GM21717 (cell line): ENCODE measurements around the gene MTX3.
A peak's percentile ranks its signal among the peaks of the same experiment; 100 is the strongest.

Source experiments
- ATAC-seq: cut with Tn5 transposase; IDR thresholded peaks from one replicate; pipeline ENCODE4 v1.9.1; 2021; ENCODE audit warnings: mild to moderate bottlenecking, moderate library complexity; ENCODE audit not compliant: unreplicated experiment

Gene MTX3, protein sequence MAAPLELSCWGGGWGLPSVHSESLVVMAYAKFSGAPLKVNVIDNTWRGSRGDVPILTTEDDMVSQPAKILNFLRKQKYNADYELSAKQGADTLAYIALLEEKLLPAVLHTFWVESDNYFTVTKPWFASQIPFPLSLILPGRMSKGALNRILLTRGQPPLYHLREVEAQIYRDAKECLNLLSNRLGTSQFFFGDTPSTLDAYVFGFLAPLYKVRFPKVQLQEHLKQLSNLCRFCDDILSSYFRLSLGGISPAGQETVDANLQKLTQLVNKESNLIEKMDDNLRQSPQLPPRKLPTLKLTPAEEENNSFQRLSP

DNA sequence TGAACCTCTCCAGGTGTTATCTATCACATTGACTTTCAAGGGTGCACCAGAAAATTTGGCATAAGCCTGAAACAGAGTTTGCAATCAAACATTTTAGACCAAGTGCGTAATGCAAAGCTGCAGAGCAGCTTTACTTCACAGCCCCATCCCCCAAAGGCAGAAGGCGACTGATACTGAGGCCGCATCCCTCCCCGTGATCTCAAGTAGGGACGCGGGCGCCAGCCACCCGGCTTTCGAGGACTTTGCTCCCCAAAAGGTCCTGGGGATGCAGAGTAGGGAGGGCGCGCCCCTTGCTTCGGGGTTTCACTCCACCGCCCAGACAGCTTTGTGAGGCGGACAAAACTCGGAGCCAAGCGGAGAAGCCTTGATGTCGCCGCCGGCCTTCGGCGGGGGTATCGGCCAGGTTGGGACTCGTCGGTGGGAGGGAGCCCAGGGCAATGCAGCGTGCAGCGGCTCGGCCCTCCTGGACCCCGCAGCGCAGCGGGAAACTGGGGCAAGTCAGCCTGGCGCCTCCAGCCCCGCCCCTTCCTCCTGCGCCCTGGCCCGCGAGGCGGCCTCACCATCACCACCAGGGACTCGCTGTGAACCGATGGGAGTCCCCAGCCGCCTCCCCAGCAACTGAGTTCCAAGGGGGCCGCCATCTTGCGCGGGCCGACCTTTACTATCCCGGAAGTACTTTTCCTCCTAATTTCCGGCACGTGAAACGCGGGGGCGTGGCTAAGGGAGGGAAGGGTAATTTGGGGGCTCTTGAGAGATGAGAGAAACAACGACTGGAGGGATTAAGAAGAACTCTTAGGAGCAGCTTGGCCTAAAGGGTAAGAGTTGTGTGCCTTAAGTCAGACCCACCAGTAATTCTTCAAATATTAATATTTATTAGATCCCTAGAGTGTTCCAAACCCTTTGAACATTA is at the start of gene MTX3:
Gene MTX3, minus strand, starts transcription at position 665 of the 910 bp plus-strand sequence. Its CDS starts 24 bp downstream, at position 641.
- peak; percentile 87 for ATAC-seq

DNA sequence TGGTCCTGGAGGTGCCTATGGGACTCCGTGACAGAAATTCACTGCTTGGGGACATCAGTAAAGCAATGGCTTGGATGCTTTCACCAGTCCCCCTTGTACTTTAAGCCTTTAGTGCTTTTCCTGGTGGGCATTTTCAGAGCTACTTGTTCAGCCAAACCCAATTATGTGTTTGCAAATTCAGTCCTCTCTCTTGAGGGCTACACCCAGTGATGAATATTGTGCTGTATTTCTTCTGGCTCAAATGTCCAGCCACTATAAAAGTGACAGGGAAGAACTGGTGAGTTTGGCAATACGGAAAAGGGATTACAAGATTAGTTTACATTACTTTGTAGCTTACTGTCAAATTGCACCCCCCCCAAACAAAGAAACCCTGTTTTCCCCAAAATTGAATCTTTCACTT is 48.6 kb upstream of the MTX3 start:
- ATAC-seq: no peak

DNA sequence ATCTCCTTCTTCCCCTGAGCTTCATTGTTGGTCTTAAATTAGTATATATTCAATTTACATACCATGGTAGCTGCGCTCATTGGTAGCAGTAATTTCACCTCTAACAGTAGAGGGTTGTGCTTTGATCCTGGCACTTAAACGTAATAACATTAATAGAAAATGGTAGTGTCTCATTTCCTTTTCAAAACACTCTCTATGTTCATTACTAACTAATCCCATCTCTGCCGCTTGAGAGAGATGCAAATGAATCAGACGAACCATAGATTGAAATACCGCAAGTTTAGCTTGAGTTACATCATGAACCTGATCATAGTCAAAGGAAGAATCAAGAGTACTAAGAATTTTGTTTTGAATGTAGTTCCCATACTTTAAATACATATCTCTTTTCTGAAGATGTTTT is 46.3 kb upstream of the MTX3 start:
- ATAC-seq: no peak

DNA sequence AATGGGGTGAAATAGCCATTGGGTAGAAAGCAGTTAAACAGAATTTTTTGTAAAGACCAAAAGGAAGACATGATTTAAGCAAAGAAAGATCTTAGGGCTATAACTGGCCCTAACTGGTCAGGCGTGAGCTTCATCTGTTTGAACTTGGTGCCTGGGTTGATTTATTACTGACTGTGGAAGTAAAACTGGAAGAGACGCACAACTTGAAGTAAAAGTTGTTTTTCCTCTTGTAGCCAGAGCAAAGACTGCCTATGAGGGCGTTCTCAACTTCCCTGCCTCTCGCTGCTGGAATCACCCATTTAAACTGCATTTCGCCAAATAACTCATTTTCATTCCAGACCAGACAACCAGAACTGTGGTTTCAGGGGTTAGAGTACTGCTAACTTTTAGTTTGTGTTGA is 45.6 kb upstream of the MTX3 start:
- no peak for ATAC-seq

DNA sequence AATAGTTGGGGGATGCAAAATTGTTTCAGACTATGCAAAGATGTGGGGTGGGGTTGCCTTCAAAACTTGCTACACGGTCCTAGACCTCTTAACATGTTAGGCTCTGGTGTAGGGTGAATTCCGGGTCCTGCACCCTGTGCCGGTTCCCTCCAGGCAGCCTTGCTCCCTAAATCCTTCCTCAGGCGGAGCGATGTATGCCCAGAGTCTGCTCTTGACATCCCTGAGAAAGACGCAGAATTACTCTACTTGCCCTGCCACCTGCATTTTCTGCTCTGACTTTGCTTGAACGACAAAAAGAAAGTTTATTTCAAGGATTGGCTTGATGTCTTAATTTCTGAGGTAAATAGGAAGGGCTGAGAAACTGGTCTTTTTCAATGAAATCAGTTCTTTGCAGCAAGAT is 44.8 kb upstream of the MTX3 start:
- ATAC-seq: no peak

DNA sequence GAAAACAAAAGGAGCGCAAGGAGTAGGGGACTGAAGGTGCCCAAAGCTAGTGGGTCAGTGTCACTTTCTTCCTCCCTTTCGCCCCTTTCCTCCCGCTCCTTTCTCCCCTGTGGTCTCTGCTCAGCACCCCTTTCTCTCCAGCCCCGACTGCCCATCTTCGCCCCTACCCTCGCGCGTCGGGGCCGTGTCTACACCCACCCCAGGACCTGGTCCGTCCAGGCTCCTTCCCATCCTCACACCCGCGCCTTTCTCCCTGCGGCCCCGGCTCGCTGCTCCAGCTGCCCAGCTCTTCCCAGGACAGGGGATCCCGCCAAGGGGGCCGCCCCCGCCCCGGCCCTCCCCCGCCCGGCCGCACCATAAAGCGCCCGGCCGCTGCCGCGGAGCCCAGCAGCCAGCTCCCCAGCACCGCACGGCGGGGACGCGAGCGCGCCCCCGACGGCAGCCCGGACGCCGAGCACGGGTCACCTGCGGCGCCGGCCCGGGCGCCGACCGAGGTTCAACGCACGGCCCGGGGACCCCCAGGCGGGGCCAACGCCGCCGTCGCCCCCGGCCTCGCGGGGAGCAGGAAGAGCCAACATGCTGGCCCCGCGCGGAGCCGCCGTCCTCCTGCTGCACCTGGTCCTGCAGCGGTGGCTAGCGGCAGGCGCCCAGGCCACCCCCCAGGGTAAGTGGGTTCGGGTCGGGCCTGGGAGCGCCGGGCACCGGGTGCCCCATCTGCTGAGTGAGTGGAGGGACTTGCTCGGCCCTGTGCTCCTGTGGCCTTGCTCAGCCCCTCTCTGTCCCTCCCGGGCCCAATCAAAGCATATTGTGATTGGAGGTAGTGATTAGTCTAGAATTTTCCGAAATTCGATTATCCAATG is 44.1 kb upstream of the MTX3 start, which contains the start of gene THBS4:
Gene THBS4, plus strand, starts transcription at position 387 of the 860 bp plus-strand sequence. Its CDS starts 190 bp downstream, at position 577.
- no peak for ATAC-seq

DNA sequence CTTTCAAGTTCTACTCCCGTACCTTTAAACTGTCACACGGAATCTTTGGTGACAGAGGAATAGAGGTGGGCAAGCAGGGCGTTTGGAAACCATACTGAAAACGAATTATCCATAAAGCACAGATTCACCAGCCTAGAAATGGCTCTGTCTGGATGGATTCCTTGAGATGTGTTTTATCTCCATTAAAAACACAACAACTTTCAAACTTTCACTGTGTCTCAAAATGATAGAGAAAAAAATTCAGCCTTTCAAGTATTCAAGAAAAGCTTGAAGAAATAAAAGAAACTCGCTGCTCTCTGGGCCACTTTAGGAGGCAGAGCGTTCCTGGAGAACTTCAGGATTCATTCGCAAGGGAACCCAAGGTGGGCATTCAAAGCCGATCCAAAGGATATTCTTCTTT is 43.5 kb upstream of the MTX3 start:
- ATAC-seq: no peak

DNA sequence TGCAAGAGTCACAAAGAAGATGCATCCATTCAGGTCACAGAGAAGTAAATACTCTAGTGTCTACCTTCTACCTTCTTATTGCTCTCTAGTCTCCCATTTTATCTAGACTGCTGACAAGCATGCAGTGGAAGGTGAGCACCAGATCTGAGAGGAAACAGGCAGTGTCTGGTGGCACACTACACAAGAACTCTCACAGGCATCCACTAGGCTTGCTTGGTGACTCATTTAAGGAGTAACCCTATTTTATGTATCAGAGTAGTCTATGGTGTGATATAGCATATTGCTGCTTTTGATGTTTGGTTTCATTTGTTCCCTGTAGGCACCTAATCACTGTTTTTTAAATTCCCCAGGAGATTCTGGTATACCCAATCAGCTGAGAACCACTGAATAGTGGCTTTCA is 42.5 kb upstream of the MTX3 start:
- ATAC-seq: no peak

DNA sequence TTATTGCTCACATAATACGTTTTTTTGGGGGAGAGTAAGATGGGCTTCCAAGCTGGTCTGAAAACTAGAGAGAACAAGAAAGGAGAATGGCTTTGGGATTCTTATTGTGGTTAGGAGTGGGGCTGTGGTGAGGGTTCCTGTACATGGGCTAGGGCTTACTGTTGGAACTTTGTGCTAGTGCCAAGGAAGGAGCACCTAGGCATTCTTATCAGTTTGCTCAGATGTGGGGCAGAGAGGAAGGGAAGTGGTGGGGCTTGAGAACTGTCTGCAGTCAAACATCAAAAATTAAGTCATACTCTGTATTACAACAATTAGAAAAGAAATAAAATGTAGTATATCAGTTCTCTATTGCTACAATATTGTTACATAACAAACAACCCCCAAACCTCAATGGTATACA is 40.0 kb upstream of the MTX3 start:
- ATAC-seq: no peak

DNA sequence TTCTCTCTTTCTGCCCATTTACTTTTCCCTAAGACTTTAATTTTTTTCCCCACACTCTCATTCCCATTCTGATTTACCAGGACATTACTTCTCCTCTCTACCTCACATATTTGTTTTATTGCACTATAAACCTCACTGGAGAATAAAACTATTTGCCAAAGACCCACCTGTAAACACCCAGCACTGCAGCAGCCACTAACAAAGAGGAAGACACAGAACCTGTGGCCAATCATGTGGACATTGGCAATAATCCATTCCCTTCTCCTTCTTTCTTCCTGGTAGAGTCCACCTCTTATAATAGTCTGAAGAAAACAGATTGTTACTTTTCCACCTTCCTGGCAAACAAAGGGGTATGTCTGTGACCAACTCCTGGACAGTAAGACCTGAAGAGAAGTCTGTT is 35.8 kb upstream of the MTX3 start:
- no peak for ATAC-seq

DNA sequence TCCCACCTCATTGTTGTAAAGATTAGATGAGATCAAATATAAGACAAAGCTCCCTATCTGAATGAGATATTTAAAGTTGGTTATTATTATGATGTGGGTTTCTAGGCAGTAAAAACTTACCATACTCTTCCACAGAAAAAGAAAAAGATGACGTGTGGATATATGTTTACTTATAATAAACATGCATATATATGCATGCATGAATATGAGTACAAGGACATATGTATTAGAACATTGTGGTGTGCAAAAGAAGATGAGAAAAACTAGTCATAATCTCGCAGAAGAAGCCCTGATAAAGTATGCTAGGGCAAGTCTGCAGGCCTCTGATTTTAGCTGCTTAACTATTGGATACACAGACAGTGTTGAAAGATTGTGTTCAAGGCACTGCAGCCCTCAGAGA is 34.0 kb upstream of the MTX3 start:
- ATAC-seq: no peak

DNA sequence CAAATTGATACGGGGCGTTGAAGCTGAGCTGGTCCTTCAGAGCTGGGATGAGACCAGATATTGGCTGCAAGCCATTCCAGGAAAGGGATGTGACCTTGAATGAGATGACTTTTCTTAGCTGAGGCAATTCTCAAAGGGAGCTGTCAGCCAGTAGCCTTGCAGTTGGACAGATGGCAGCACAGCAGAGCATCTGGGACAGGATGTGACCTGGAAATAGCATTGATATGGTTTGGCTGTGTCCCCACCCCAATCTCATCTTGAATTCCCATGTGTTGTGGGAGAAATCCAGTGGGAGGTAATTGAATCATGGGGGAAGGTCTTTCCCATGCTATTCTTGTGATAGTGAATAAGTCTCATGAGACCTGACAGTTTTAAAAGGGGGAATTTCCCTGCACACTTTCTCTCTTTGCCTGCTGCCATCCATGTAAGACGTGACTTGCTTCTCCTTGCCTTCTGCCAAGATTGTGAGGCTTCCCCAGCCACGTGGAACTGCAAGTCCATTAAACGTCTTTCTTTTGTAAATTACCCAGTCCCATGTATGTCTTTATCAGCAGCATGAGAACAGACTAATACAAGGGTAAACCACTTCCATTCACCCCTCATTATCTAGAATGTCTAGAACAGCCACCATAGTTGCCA is 19.8 kb upstream of the MTX3 start:
- no peak for ATAC-seq

DNA sequence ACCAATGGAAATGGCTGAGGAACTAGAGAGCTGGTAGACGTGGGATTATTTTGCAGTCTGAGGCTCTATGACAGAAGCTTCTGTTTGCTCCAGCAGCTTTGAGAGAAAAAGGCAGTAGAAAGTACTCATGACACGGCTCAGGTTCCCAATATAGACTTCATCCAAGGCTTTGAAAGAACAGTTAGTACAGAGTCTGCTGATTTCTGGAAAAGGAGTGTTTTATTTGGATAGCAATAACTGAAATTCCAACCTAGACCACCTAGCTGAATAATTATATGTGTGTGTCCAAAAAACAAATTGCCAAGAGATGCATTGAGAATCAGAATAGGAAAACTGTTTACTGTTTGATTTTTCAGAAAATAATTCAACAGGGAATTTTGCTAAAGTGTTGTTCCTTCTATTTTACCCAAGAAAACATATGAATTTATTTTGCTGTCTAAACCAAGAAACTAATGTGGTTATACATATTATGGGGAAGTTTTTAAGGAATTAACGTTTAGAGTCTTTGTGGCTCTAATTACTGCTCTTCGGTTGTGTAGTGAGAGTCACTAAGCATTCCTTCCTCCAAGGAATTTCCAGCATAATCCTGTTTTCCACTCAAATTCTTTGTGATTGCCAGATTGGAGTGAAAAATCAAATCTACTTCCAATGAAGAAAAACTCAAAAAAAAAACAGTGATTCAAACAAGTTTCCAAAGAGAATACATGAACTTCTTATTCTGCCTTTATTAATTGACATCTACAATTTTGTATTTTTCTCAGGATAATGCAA is 18.1 kb upstream of the MTX3 start:
- no peak for ATAC-seq

DNA sequence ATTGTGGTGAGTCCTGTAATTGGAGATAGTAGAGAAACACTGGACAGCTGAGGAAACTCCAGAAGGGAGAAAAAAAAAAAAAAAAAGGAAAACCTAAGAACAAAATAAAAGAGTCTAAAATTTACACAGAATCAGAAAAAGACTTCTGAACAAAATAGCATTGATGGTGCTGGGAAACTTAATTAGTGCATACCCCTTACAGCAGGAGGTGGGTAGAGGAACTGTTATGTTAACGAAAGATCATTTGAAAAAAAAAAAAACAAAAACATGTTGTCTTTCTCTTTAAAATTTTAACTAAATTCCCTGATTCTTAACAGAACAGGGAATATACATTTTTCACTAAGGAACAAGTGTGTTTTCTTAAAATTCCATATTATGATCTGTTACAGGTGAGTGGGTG is 11.6 kb upstream of the MTX3 start:
- no peak for ATAC-seq

DNA sequence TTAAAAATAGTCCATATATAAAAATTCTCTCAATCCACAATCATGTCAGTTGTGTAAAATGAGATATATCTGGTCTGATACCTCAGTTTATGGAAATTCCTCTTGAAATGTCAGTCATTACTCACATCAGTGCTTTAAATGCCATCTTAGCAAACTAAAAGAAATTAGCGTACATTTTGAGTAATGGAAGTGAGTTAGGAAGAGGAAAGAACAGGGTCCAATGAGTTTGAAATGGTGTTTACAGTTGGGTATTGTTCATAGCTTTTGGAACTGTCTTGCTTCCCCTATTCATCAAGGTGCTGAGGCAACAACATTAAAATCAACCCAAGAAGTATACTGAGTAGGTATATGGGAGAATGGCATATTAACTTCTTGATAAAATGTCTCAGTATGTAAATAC is 8.7 kb upstream of the MTX3 start:
- ATAC-seq: no peak

DNA sequence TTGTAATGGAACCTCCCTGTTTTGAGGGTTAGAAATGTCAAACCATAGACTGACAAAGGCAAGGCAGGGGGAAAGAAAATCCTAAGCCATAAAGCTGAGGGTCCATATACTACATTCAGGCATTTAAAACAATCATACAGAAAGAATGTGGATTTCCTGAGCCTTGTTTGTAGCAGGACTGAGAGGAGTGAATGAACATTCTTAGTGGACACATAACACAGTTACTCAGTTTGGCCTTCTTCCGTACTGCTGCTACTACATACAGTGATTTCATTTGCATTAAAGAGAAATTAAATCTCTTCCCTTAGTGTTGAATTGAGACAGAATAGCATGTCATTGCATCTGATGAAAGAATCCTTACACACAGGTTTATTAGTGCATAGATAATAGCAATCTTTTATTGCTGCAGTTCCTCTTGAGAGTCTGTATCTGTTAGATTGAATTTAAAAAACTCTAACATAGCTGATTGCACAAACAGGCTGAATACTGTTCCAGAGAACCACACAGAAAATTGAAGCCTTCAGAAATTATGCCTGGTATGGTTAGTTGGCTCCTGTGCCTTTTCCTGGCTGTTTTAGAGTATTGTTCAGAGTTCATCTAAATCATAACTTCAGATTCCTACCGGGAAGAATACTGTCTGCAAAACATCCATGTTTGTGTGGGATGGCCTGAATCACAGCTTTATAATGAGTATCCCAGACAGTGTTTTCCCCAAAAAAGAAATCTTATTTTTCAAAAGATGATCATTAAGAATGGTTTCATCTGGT is 2.0 kb upstream of the MTX3 start:
- ATAC-seq: no peak

DNA sequence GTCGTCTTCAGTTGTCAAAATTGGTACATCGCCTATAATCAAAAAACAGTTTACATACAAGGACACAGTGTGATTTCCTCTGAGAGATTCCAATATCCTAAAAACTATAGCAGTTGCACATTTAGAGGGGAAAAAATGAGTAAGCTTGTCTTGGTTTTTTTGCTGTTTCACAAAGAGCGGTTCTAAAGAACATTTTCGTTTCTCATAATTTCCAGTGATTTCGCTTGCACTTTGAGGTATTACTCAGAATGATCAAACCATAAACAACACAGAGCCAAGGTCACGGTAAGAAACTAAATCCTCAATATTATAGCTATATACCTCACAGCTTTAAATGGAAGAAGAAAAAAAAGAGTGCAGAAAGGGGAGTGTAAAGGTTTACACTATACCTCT is 861 bp downstream of the MTX3 start:
- peak; percentile 59 for ATAC-seq

DNA sequence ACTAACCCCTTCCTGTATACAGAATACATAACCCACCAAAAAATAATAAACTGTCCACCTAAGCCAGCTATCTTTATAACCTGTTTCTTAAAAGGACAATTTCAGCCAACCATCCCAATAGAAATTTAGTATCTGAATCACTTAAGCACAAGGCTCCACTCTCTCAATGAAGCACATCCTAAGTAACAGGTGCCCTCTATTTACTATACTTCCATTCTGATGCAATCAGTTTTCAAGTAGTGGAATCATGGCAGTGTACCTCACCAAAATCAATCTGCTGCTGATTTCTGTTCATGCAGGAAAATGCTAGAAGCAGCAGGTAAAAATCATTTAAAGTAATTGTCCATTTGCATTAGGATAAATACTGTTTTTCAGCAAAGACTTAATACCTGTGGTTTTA is 4.8 kb downstream of the MTX3 start:
- no peak for ATAC-seq

DNA sequence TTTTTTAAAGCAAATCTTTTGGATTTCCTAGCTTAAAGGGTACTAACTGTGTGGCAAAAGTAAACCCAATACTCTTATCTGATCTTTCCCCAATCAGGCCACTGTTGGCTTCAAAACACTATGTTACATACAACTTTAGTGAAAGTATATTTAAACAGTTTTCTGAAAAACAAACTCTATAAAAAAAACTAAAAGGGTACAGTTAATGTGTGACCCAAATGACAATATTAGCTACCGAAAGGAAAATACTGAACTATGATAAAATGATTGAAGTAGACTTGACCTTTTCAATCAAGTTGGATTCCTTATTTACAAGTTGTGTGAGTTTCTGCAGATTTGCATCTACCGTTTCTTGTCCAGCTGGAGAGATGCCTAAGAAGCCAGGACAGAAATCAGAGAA is 5.8 kb downstream of the MTX3 start:
- ATAC-seq: no peak
